Embryonic facial prominence (tissue), 1 donor: ENCODE measurements around the gene DCBLD2.

Experiments
- DNase-seq: peaks from one replicate; pipeline ENCODE4 v3.0.0-alpha.2; 2016; ENCODE audit errors: extremely low spot score

The DCBLD2 gene

DNA sequence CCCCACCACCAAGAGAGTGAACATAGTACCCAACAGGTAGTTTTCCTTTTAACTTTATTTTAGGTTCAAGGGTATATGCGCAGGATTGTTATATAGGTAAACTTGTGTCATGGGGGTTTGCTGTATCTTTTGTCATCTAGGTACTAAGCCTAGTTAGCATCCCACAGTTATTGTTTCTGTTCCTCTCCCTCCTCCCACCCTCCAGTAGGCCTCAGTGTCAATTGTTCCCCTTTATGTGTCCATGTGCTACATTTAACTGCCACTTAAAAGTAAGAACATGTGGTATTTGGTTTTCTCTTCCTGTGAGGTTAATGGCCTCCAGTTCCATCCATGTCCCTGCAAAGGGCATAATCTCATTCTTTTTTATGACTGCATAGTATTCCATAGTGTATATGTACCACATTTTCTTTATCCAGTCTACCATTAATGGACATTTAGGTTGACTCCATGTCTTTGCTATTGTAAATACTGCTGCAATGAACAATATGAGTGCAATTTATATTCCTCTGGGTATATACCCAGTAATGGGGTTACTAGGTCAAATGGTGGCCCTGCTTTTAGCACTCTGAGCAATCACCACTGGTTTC, 72.2 kb downstream of the DCBLD2 start:
- no peak for DNase-seq

DNA sequence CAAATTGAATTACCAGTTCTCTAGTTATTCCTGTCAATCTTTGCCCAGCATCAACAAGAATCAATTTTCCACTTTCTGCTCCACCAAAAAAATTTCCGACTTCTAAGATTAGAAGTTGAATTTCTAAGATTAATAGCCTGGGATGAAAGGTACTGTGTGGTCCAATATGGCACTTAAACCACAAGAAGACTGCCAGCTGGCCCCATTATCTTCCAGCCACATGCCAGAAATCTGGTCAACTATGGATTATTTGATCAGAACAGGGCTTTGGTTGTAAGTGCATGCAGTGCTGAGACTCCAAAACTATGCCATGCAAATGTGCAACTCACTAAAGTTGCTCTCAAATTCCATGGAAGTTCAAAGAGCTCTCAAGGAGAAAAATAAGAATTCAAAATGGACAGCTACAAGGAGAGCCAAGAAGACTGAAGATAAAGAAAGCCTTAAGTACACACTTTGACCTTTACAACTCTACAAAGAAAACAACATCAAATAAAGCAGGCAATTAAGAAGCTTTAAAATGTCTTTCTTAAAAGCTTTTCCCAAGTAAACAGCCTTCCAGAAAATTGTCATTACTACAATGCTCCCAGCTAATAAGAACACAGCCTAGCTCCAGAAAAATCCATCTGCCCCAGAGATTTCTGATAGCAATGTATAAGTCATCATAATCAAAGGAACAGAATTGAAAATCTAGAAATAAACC, 74.1 kb downstream of the DCBLD2 start:
- no peak for DNase-seq

DNA sequence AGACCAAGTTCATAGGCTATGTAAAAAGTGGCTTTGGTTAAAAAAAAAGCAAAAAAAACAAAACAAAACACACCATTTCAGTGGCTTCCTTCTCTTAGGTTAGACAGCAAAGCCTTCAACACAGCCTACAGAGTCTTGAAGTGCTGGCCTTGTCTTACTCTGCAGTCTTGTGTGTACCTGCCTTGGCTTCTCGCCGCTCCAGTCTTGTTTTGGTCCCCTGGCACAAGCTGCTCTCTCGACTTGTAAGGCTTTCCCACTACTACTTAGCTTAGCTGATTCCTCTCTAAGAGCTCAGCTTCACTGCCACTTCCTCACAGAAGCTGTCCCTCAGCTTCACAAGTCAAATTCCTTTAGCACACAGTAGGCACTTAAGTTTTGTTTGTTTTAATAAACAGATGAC, 75.4 kb downstream of the DCBLD2 start:
- no peak for DNase-seq

DNA sequence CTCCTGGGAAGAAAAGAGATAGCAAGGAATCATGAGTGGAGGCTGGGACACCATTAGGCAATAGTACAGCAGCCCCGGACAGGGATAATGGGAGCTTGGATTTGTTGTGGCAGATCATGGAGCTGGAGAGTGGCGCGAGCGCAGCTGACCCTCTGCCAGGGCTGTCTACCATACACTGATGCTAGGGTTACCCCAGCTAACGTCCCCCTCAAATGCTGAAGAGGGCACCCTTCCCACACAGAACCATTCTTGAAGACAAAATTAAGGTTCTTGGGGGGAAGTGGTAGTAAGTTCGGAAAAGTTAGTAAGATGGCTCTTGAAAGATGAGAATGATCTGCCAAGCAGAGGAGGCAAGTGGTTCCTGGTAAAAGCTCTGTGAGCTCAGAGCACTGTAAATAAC, 77.2 kb downstream of the DCBLD2 start:
- DNase-seq = no peak

- DNase-seq = no peak
Measured at GRCh38 chr3:98823791-98824190, 77.7 kb downstream of the DCBLD2 start.

- no peak for DNase-seq
Measured at GRCh38 chr3:98821063-98821462, 80.4 kb downstream of the DCBLD2 start.

GRCh38 chr3:98817547-98818041, 83.9 kb downstream of the DCBLD2 start:
- DNase-seq = peak; percentile 63

- DNase-seq = no peak
Measured at GRCh38 chr3:98814817-98815420, 86.6 kb downstream of the DCBLD2 start.

- DNase-seq = peak; percentile 31
Measured at GRCh38 chr3:98812851-98813374, 88.6 kb downstream of the DCBLD2 start.

DNA sequence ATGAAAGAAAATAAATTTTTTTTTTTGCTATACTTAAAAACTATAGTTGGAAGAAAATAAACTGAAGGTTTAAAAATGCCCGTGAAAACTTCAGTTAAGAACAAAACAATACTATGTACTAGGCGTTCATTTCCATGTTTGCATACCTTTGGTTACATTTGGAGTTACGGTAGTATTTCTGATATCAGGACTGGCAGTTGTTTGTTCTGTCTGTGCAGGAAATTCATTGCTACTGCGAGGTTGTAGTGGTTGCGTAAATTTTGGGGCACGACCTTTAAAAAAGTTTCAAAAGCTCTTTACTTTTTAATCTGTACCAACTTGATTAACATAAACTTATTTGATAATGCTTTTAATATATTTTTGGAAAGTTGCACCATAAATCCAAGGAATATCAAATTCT, 90.4 kb downstream of the DCBLD2 start:
- no peak for DNase-seq

DNA sequence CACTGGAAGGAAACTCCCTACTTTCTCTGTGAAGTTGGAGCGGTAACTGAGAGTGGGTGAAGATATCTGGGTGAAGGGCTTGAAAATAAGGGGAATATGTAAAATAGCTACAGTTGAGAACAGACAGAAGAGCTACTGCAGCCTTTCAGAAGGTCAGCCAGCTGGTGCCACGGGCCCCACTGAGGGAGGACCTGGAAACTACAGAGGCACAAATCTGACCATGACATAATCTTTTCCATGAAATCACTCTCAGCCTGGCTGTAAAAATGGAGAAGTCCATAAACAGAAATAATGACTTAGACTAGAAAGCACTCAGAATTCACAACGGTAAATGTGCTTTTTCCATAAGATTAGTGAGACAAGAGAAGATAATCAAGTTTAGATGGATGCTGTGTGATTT, 91.9 kb downstream of the DCBLD2 start:
- no peak for DNase-seq

GRCh38 chr3:98808071-98808470, 93.4 kb downstream of the DCBLD2 start:
- no peak for DNase-seq

DNA sequence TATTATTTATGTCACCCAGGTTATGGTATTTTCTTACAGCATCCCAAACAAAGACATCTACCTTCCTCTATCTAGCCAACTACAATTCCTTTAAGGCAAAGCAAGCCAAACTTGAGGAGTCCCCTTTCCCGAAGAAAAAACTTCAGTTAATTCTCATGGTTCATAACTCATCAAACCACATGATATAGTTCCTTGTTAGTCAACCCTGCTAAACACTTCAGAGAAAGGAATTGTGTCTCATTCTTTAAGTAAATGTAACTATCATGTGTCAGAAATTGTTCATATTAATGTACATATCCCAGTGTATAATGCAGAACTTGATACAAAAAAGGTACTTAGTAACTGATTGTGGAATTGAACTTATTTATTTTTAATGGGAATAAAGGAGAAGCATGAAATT, 93.9 kb downstream of the DCBLD2 start:
- DNase-seq = no peak

GRCh38 chr3:98807011-98807410, 94.5 kb downstream of the DCBLD2 start:
- DNase-seq = no peak

GRCh38 chr3:98806521-98806920, 95.0 kb downstream of the DCBLD2 start:
- no peak for DNase-seq

DNA sequence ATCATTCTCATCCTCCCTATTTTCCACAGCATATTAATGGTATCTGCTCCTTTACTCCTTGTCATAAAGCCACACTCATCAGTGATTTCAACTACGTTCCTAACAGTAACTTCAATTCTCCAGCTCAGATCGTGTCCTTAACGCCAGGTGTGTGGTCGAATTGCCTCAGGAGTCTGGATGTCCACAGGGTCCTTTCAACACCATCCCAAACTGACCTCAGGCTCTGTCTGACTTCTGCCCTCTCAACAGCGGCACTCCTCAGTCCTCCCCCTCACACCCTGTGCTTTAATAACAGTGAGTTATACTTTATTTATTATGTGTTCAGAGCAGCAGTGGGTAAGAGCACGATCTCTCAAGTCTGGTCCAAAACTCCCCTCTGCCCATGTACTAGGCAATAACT, 95.9 kb downstream of the DCBLD2 start:
- DNase-seq = no peak

GRCh38 chr3:98801043-98801747, 100.3 kb downstream of the DCBLD2 start:
- DNase-seq = no peak

DNA sequence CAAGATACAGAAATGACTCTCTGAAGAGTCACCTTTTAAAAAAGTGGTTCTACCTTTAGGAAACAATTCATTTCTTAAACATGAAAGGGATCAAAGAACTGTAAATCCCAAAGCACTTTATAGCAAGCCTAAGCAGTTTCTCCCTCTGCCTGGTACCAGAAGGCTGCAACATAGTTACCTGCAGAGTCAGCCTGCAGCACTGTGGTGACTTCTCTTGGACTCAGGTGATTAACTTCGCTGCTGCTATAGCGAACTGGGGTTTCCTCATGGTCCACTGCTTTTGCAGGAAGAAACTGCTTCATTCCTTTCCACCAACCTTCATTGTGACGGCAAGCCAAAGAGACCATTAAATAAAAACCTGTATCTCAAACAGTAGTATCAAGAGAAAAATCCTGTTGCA, 101.1 kb downstream of the DCBLD2 start:
- no peak for DNase-seq

DNA sequence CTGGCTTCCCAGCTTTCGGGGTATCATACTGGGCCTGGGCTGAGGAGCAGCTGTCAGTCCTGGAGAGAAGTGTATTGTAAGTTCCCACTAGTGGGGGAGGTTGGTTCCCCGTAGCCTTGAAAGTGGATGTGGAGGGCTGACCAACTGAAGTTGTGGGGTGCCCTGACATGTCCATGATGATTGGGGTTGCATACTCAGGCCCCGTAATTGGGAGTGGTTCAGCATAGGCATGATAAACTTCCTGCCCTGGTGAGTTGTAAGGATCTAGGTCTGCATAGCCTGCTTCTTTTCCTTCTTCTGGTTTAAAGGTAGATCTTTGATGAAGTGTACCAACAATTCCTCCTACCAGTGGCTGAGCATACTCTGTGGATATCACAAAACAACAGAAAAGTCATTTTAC, 102.0 kb downstream of the DCBLD2 start:
- DNase-seq = no peak

DNA sequence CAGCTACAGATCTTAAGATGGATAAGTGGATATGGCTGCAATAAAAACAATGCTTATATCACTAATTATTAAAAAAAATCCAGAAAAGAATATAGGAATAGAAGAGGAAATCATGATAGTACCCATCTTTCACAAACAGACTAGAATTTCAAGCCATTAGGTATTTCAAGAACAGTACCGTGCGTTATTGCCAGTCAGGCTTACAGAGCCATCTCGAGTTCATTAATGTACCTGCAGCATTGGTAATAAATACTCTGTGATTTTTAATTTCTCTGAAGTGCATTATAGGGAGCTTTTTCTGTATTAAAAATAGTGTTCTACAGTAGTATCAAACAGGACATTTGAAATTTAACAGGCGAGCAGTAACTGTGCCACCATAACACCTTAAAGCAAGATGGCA, 102.7 kb downstream of the DCBLD2 start:
- no peak for DNase-seq

GRCh38 chr3:98797905-98798304, 103.6 kb downstream of the DCBLD2 start:
- DNase-seq = no peak

- DNase-seq = no peak
Measured at GRCh38 chr3:98796334-98796733, 105.2 kb downstream of the DCBLD2 start.
